Effector memory CD4-positive, alpha-beta T cell (primary cell): ENCODE results near the gene RSPH9.

Experiments
- DNase-seq, 3 donors: peaks; one replicate each; pipeline ENCODE4 v3.0.0-alpha.2; 2020
- H3K27ac ChIP-seq: 2 replicates; pipeline ENCODE4 v1.7.0; 2013; ENCODE audit warnings: mild to moderate bottlenecking, low read length, moderate library complexity; ENCODE audit not compliant: insufficient read depth, poor library complexity, severe bottlenecking
- H3K27me3 ChIP-seq: replicated peaks from 2 replicates; pipeline ENCODE4 v1.7.0; 2013; ENCODE audit warnings: mild to moderate bottlenecking, low read length; ENCODE audit not compliant: insufficient read depth, control insufficient read depth, poor library complexity, severe bottlenecking
- H3K36me3 ChIP-seq: 2 replicates; pipeline ENCODE4 v1.7.0; 2013; ENCODE audit warnings: mild to moderate bottlenecking, low read length, moderate library complexity; ENCODE audit not compliant: control insufficient read depth, insufficient read depth
- H3K4me1 ChIP-seq: 2 replicates; pipeline ENCODE4 v1.7.0; 2013; ENCODE audit warnings: low read length, mild to moderate bottlenecking; ENCODE audit not compliant: control insufficient read depth, insufficient read depth, poor library complexity, severe bottlenecking
- H3K4me3 ChIP-seq: 2 replicates; pipeline ENCODE4 v1.7.0; 2013; ENCODE audit warnings: low read length, low read depth, mild to moderate bottlenecking; ENCODE audit not compliant: insufficient read depth, poor library complexity, severe bottlenecking
- H3K9me3 ChIP-seq: 2 replicates; pipeline ENCODE4 v1.7.0; 2013; ENCODE audit warnings: mild to moderate bottlenecking, low read length, moderate library complexity; ENCODE audit not compliant: control insufficient read depth

The RSPH9 gene

GRCh38 chr6:43616725-43617472 lies 27.9 kb upstream of the RSPH9 start:
- no peak for DNase-seq
- H3K27me3 ChIP-seq: no peaks in the 10 kb centered on the region
- H3K4me1 ChIP-seq: no peaks in the 10 kb centered on the region
- H3K4me3 ChIP-seq: no peak overlapping the region
- no peaks in the 10 kb centered on the region for H3K9me3 ChIP-seq
- peaks cover 31% of the 10 kb centered on the region for H3K36me3 ChIP-seq
- H3K27ac ChIP-seq: no peak overlapping the region

DNA sequence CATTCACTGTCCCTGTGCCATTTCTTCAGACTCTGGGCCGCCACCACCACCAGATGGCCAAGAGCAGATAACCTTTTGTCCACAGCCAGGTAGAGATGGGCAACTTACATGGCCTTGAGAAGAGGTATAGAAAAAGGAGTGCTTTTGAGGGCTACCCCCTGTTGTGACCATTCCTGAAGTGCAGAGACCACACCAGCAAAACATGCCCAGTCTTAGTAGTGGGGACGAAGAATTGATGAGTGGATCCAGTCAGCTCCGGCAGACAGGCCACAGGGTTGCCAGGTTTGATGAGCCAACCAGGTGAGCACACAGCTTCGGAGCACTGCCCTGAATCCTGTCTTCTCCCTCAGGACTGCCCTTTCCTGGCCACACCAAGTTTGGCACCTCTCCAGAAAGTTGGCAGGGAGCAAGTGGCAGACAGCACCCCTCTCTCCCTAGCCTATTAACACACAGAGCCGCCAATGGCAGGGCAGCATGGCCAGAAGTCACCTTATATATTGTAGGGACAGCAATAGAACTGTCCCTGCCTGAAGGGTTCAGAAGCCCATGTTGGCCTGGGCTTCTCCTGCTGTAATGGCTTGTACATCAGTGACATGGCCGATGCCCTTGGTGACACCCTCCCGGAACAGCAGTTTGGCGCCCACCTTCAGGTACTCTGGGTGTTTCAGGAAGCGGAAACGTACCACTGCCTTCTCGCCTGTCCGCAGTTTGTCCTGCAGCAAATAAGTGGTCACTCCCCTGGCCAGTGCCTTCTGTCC lies 23.6 kb upstream of the RSPH9 start:
- H3K4me3 ChIP-seq: no peak overlapping the region
- no peaks in the 10 kb centered on the region for H3K4me1 ChIP-seq
- H3K36me3 ChIP-seq: peaks cover 54% of the 10 kb centered on the region
- no peaks in the 10 kb centered on the region for H3K27me3 ChIP-seq
- no peak for DNase-seq
- H3K9me3 ChIP-seq: no peaks in the 10 kb centered on the region
- no peak overlapping the region for H3K27ac ChIP-seq

GRCh38 chr6:43621836-43622180 lies 23.0 kb upstream of the RSPH9 start:
- H3K4me1 ChIP-seq: no peaks in the 10 kb centered on the region
- peaks cover 54% of the 10 kb centered on the region for H3K36me3 ChIP-seq
- H3K9me3 ChIP-seq: no peaks in the 10 kb centered on the region
- no peaks in the 10 kb centered on the region for H3K27me3 ChIP-seq
- no peak overlapping the region for H3K4me3 ChIP-seq
- DNase-seq: no peak
- no peak overlapping the region for H3K27ac ChIP-seq

GRCh38 chr6:43622541-43622940 lies 22.3 kb upstream of the RSPH9 start:
- no peak overlapping the region for H3K27ac ChIP-seq
- DNase-seq: no peak
- H3K9me3 ChIP-seq: no peaks in the 10 kb centered on the region
- H3K4me3 ChIP-seq: no peak overlapping the region
- peaks cover 54% of the 10 kb centered on the region for H3K36me3 ChIP-seq
- H3K4me1 ChIP-seq: peaks cover 4% of the 10 kb centered on the region
- H3K27me3 ChIP-seq: no peaks in the 10 kb centered on the region

DNA sequence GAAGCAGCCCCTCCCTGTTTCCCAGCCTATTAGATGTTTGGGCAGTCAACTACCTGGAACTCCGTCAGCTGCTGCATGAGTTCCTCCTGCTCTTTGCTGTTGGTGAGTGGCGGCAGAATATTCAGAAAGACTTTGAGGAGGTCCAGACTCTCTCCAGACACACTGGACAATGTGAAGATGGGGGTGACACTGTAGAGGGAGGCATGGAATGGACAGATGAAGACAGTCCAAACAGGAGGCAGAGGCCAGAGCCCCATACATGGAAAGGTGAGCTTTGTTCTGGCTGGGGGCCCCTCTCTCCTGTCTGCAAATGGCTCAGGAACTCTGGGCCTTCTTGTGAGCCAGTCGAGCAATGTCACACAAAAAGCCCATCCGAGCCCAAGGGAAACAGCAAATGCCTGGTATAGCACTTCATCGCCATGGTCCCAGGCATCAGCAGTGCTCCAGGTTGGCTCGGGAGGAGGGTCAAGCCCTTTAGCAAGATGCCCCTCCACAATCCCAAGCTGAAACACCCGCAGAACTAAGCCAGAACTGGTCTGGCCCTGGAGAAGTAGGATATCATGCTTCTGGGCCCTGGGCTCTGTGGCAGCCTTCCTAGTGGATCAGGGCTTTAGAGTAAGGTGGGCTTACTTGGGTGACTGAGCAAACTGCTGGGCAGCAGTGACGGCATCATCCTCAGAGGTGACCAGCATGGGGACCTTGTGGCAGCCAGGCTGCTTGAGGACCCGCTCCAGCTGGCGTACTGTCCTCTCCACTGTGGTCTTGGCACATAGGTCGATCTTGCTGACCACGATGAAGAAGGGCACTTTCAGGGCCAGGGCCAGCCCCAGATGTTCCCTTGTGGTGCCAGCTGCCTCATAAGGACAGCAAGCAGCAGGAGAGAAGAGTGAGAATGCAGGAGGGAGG lies 20.7 kb upstream of the RSPH9 start:
- no peak overlapping the region for H3K4me3 ChIP-seq
- no peaks in the 10 kb centered on the region for H3K9me3 ChIP-seq
- peaks cover 54% of the 10 kb centered on the region for H3K36me3 ChIP-seq
- H3K4me1 ChIP-seq: peaks cover 9% of the 10 kb centered on the region
- no peak overlapping the region for H3K27ac ChIP-seq
- no peak for DNase-seq
- H3K27me3 ChIP-seq: no peaks in the 10 kb centered on the region

GRCh38 chr6:43624786-43625288 lies 20.0 kb upstream of the RSPH9 start:
- H3K27ac ChIP-seq: no peak overlapping the region
- H3K27me3 ChIP-seq: no peaks in the 10 kb centered on the region
- DNase-seq: no peak
- H3K4me1 ChIP-seq: peaks cover 9% of the 10 kb centered on the region
- H3K36me3 ChIP-seq: peaks cover 54% of the 10 kb centered on the region
- no peaks in the 10 kb centered on the region for H3K9me3 ChIP-seq
- no peak overlapping the region for H3K4me3 ChIP-seq

- Histone ChIP-seq H3K4me3 (no peak overlapping the region), H3K27me3 (no peaks in the 10 kb centered on the region), H3K27ac (no peak overlapping the region), H3K9me3 (no peaks in the 10 kb centered on the region), H3K4me1 (peaks cover 13% of the 10 kb centered on the region), H3K36me3 (peaks cover 53% of the 10 kb centered on the region)
- DNase-seq: no peak
Measured at GRCh38 chr6:43625393-43625992, 19.3 kb upstream of the RSPH9 start.

- Histone ChIP-seq H3K36me3 (peaks cover 36% of the 10 kb centered on the region), H3K4me3 (no peak overlapping the region), H3K27ac (no peak overlapping the region)
Measured at GRCh38 chr6:43627008-43627825, 17.6 kb upstream of the RSPH9 start.

More at GRCh38 chr6:43627008-43627825, 17.6 kb upstream of the RSPH9 start:
- no peak for DNase-seq
- no peaks in the 10 kb centered on the region for H3K27me3 ChIP-seq
- H3K9me3 ChIP-seq: no peaks in the 10 kb centered on the region
- H3K4me1 ChIP-seq: peaks cover 13% of the 10 kb centered on the region
